GM18526 (cell line): ENCODE data around the gene SNAPC5.

Experiments used
- POLR2A ChIP-seq: IDR thresholded peaks from 3 replicates; pipeline ENCODE4 v1.6.1; 2011; ENCODE audit not compliant: insufficient read length; ENCODE audit errors: extremely low read depth

SNAPC5 gene

DNA sequence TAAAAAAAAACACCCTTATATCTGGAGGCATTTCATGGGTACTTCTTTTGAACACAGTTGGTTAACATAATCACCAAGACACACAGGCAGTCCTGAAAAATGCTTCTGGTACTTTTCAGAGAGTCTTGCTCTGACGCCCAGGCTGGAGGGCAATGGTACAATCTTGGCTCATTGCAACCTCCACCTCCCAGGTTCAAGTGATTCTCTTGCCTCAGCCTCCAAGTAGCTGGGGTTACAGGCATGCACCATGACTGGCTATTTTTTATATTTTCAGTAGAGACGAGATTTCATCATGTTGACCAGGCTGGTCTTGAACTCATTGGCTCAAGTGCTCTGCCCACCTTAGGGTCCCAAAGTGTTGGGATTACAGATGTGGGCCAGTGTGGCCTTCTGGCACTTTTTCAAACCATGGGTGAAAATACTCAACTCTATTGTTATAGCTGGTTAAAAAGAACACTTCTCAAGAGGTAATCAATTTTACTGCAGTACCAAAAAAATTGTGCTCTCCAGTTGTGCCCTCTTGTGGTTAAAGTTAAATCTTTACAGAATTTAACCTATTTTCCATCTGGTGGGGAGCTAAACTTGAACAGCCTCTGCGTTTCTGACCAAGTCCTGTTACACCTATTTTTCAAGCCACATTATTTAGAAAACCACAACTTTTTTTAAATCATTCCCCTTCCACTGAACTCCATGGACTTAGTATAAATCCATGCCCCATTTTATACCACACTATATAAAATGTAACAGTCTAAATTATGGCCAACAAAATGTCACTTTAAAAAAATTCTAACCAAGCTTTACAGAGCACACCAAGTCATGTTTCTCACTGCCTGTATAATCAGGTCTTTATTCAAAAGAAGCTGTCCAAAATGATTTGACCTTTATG lies 1.2 kb upstream of the SNAPC5 start:
- TF ChIP-seq POLR2A: no peak

DNA sequence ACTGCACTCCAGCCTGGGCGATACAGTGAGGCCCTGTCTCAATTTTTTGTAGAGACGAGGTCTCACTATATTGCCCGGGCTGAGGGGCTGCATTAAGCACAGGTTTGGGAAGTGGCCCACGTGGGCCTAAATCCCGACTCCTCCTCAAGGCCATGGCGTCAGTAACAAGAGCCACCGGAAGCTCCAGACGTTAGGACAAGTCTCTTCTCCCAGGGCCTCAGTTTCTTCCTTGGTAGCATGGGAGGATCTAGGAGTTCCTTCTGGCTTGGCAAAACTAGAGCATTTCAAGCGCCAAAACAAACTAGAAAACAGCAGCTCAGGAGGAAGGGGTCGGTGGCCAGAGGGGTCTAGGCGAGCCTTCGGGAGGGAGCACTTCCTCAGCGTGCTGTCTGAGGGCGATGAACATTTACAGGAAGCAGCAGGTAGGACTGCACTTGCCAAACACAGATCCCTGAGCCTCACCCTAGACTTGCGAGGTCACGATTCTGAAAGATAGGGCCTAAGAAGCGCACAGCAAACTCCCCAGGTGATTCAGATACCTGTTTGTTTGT lies 536 bp downstream of the SNAPC5 start:
- no peak for TF ChIP-seq POLR2A

DNA sequence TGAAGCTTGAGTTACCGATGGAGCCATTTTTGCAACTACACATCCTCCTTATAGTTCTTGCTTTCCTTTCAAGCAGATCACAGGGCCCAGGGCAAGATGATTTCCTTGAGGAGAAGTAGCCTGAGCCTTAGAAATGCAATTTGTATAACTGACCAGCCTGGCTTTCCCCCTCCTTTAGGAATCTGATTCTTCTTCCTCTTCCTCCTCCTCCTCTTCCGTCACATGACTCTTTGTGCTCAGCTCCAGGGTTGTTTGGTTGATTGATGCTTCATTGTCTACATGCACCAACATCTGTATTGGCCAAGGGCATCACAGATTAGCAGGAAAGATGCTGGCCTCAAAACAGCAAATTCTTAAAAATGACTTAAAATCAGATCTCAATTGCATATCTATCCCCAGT lies 3.3 kb downstream of the SNAPC5 start:
- TF ChIP-seq POLR2A: no peak

DNA sequence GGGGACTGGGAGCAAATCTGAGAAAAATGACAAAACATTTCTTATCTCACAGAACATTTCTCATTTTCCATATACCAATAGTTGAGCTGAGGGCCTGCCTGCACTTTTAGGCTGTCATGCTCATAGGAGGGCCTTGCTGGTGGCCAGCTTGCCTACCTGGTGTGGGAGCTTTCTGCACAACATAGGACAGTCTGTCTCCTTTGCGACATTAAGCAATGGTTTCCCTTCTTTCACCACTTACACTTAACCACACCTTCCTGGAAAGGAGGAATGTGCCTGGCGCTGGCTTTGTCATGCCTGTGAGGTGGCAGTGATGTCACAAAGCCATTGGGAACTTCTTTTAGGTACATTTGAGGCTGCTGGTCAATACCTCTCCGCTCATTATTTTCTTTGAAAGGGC lies 5.7 kb downstream of the SNAPC5 start:
- TF ChIP-seq POLR2A: no peak

DNA sequence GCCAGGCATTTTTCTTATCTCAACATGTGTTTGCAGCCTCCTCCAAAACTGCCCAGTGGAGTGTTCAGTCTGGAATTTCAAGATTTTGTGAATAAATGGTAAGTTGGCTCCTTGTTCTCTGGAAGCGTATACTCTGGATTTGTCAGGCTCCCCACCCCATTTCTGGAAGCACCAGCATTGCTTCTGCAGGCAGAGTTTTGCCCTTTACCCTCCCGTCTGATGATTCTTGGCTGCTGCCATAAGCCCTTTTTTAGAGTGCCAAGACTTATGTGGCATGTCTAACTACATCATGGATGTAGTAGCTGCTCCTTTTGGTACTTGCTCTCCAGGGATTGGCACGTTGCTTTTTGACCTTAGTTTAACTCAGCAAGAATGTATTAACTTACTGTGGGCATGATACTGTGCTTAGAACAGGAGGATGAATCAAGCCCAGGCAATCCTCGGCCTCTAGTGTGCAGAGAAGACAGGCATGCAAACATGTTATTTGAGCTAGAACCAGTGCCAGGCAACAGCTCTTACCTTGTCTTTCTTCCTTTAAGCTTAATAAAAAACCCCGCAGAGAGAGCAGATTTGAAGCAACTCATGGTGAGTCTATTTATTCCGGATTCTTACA lies 8.3 kb downstream of the SNAPC5 start:
- no peak for TF ChIP-seq POLR2A

DNA sequence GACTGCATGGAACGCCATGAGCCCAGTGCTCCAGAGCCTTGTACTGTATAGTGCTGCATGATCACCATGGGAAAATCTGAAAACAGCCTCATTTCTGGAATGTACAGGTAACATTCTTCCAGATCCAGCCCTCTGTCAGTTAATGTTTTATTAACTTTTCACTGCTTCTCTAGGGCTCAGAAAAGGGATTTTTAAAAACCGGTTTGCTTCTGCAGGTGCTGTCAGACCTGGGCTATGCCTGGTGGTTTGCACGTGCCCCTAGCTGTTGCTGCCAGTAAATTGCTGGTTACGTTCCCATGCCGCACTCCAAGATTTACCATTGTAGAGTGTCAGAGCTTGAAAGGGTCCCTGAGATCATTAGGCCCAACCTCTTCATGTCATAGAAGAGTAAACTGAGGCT lies 9.0 kb downstream of the SNAPC5 start:
- TF ChIP-seq POLR2A: no peak

GRCh38 chr15:66486887-66487286 lies 10.7 kb downstream of the SNAPC5 start:
- TF ChIP-seq POLR2A: no peak

DNA sequence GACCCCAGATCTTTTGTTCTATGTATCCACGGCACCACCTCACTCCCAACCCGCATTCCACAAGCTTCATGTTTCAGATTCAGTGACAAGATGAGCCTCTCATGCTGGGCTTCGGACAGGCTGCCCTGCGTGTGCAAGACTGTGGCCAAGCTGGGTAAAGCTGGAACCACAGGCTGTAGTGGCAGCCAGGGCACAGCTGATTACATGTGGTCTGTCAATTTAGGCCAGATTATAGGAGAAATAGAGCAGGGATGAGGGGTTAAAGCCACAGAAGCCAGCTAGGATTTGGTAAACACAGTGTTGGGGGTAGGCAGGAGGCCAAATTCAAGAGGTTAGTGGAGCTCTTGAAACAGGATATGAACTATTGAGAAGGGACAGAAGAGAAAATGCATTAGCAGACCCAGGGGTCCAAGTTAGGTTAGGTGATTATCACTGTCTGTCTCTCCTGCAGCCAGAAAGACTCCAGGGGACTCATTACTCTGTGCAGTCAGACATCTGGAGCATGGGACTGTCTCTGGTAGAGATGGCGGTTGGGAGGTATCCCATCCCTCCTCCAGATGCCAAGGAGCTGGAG lies 12.9 kb downstream of the SNAPC5 start:
- TF ChIP-seq POLR2A: no peak

- no peak for TF ChIP-seq POLR2A
Measured at GRCh38 chr15:66483131-66483566, 14.4 kb downstream of the SNAPC5 start.

DNA sequence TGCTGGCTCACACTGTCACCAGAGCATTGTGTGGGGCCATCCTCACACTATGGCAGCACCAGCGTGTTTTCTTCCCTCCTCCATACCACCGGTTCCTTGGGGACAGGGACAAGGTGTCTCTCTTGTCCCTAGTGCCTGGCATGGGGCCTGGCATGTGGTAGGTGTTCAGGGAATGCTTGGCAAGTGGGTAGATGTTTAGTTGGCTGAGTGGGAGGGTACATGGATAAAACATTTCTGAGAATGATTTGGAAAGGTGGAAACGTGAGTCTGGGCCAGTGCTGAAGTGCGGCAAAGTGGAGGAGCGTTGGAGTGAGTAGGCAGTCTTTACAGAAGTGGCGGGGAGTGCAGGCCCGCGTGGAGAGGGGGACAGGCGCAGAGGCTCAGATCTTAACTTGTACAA lies 15.0 kb downstream of the SNAPC5 start:
- no peak for TF ChIP-seq POLR2A

DNA sequence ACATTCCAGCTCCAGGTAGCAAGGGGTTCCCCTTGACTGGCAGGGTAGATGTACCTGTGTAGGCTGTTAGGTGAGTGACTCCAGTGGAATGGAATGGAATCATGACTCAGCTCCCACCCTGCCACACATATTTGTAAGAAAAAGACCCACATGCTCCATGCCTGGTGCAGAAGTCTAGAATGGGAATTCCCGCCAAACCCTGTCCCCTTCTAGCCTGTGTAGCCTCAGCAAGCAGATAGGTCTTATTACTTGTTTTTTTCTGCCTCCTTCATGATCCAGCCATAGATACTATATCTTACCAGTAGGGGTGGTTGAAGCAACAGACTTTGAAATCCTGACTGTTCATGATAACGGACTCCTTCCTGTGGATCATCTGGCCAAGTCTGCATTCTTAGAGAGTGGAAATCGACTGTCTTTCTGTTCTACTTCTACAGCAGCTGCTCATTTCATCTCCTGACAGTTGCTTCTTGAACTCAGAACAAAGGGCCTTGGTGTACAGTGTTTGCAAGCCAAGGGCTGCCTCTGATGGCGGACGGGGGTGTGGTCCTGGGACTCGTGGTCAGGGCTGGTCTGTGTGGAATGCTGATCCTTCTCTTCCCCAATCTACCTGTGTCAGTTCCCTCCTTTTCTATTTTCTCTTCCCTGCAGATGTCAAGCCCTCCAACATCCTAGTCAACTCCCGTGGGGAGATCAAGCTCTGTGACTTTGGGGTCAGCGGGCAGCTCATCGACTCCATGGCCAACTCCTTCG lies 16.3 kb downstream of the SNAPC5 start:
- no peak for TF ChIP-seq POLR2A

GRCh38 chr15:66480267-66480666 lies 17.3 kb downstream of the SNAPC5 start:
- TF ChIP-seq POLR2A: no peak

- no peak for TF ChIP-seq POLR2A
Measured at GRCh38 chr15:66477011-66477410, 20.6 kb downstream of the SNAPC5 start.

DNA sequence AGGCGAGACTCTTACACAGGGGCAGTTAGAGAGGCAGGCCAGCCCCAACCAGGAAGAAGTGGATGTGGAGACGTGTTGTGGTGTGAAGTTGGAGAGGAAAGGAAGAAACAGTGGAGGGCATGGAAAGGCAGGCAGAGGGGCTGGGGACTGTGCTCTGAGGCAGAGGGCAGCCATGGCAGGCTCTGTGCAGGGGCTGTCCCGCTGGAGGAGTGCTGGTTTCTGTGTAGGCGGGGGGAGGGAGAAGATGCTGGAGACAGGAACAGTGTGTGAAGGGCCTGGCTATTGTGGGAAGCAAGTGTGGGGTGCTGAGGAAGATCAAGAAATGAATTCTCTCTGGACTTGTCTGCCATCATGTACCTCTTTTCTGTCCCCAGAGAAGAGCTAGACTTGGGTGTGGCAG lies 21.0 kb downstream of the SNAPC5 start:
- no peak for TF ChIP-seq POLR2A

- TF ChIP-seq POLR2A: no peak
Measured at GRCh38 chr15:66474963-66475362, 22.6 kb downstream of the SNAPC5 start.

- TF ChIP-seq POLR2A: no peak
Measured at GRCh38 chr15:66474135-66474534, 23.4 kb downstream of the SNAPC5 start.
